Hepatocyte (in vitro differentiated cells): ENCODE results near the gene NPC2. TPM values are rescaled to one million over a fixed set of nuclear protein-coding genes. Genes with fewer than 3 reads are reported as not detected.

Experiments
- DNase-seq: peaks from one replicate; pipeline ENCODE4 v3.0.0-alpha.2; 2016; ENCODE audit warnings: low spot score
- H2AFZ ChIP-seq: fragments of 200-600 bp; sonication (generic); 2 replicates; pipeline ENCODE4 v1.6.0; 2016; ENCODE audit warnings: antibody characterized with exemption, mild to moderate bottlenecking
- H3K27ac ChIP-seq: fragments of 200-600 bp; sonication (generic); 2 replicates; pipeline ENCODE4 v1.5.1; 2016; ENCODE audit warnings: mild to moderate bottlenecking
- H3K27me3 ChIP-seq: fragments of 200-600 bp; sonication (generic); 2 replicates; pipeline ENCODE4 v1.6.1; 2016
- H3K36me3 ChIP-seq: fragments of 200-600 bp; sonication (generic); replicated peaks from 2 replicates; pipeline ENCODE4 v1.5.1; 2016; ENCODE audit warnings: low read depth; ENCODE audit not compliant: insufficient read depth
- H3K4me1 ChIP-seq: fragments of 200-600 bp; sonication (generic); 2 replicates; pipeline ENCODE4 v1.5.1; 2016; ENCODE audit warnings: mild to moderate bottlenecking, moderate library complexity; ENCODE audit not compliant: insufficient read depth
- H3K4me2 ChIP-seq: fragments of 200-600 bp; sonication (generic); 2 replicates; pipeline ENCODE4 v1.6.0; 2016
- H3K4me3 ChIP-seq: fragments of 200-600 bp; sonication (generic); 2 replicates; pipeline ENCODE4 v1.5.1; 2016; ENCODE audit warnings: mild to moderate bottlenecking
- H3K79me2 ChIP-seq: fragments of 200-600 bp; sonication (generic); 2 replicates; pipeline ENCODE4 v1.6.0; 2017; ENCODE audit warnings: mild to moderate bottlenecking
- H3K9me2 ChIP-seq: fragments of 200-600 bp; sonication (generic); replicated peaks from 2 replicates; pipeline ENCODE4 v1.6.0; 2017; ENCODE audit warnings: mild to moderate bottlenecking; ENCODE audit not compliant: insufficient read depth
- H3K9me3 ChIP-seq: fragments of 200-600 bp; sonication (generic); 2 replicates; pipeline ENCODE4 v1.5.1; 2016; ENCODE audit warnings: low read depth, mild to moderate bottlenecking
- H4K20me1 ChIP-seq: fragments of 200-600 bp; sonication (generic); 2 replicates; pipeline ENCODE4 v1.6.0; 2016; ENCODE audit warnings: mild to moderate bottlenecking; ENCODE audit not compliant: insufficient read depth, poor library complexity, severe bottlenecking
- EZH2 ChIP-seq: fragments of 200-600 bp; sonication (generic); IDR thresholded peaks from 2 replicates; pipeline ENCODE4 v1.6.1; 2016; ENCODE audit warnings: antibody characterized with exemption, mild to moderate bottlenecking, borderline replicate concordance
- EZH2phosphoT487 ChIP-seq: fragments of 200-600 bp; sonication (generic); IDR thresholded peaks from one replicate; pipeline ENCODE4 v1.6.1; 2018; ENCODE audit warnings: antibody characterized with exemption, mild to moderate bottlenecking, low read depth, moderate library complexity; ENCODE audit not compliant: unreplicated experiment, severe bottlenecking
- WGBS: methylation state at CpG from one replicate; pipeline ENCODE4 v1.1.6; 2016; ENCODE audit warnings: low lambda C conversion rate; ENCODE audit errors: missing lambda C conversion rate; 5-methylcytosine and 5-hydroxymethylcytosine counted together
- polyA plus RNA-seq: library from polyadenylated mRNA; unstranded; fragments of >200 nt; fragmentation: Nextera tagmentation; extraction: Ambion mirVana; gene quantifications from 2 replicates; pipeline ENCODE4 v1.2.1, GENCODE V29; 2016
- total RNA-seq: library from RNA; depleted of rRNA; stranded (reverse); fragments of >200 nt; gene quantifications from 2 replicates; pipeline ENCODE4 v1.2.3, GENCODE V29; 2014
- TF ChIP-seq, protein P1 (sequence below): fragments of 200-600 bp; sonication (generic); IDR thresholded peaks from 2 replicates; pipeline ENCODE4 v1.5.1; 2016; ENCODE audit warnings: antibody characterized with exemption, mild to moderate bottlenecking; ENCODE audit not compliant: poor library complexity

NPC2 gene
- total and polyA plus RNA-seq, 2 experiments from 2014 or later, result 602 to 1,339 TPM

DNA sequence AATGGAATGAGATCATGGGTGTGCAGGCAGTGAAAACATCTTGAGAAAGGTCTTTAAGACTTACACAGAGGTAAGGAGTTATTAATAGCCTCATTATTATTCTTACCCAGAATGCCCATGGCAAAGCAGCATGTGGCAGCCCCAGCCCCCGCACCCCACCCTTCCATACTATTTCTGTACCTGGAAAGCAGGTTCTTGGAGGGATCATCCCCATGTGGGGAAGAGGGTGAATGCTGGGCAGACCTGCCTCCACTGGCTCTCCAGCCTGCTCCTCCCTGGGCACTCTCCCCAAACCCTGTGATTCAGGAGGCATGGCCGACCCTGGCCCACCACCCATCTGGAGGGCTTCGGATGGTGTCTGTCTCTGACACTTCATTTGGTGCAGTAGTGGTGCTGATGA, 28.3 kb downstream of the NPC2 start:
- no peak for DNase-seq

DNA sequence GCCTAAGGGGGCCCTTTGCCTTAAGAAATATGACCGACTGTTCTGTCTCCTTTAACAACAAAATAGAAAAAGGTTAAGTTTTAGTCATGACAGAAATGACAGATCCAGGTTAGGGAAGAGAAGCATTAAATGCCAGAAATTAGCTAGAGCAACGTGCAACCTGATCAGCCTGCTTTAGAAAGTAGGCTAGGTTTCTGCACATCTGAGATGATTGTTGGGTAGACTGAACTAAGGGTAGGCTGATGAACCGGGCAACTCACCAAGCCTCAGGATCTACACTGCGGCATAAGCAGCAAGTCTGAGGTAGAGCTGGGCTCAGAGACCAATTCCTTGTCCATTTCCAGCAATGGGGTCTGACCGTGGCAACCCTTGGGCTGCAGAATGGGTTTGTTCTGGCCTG, 29.4 kb downstream of the NPC2 start:
- Histone ChIP-seq H3K79me2 (no peaks in the 10 kb centered on the region), H4K20me1 (no peaks in the 10 kb centered on the region), H3K4me3 (no peak overlapping the region), H3K27me3 (no peaks in the 10 kb centered on the region), H3K36me3 (no peaks in the 10 kb centered on the region), H3K9me3 (no peaks in the 10 kb centered on the region), H3K4me1 (no peaks in the 10 kb centered on the region), H3K27ac (no peak overlapping the region), H3K9me2 (no peaks in the 10 kb centered on the region), H2AFZ (no peak overlapping the region), H3K4me2 (no peak overlapping the region)
- TF ChIP-seq, protein P1, sequence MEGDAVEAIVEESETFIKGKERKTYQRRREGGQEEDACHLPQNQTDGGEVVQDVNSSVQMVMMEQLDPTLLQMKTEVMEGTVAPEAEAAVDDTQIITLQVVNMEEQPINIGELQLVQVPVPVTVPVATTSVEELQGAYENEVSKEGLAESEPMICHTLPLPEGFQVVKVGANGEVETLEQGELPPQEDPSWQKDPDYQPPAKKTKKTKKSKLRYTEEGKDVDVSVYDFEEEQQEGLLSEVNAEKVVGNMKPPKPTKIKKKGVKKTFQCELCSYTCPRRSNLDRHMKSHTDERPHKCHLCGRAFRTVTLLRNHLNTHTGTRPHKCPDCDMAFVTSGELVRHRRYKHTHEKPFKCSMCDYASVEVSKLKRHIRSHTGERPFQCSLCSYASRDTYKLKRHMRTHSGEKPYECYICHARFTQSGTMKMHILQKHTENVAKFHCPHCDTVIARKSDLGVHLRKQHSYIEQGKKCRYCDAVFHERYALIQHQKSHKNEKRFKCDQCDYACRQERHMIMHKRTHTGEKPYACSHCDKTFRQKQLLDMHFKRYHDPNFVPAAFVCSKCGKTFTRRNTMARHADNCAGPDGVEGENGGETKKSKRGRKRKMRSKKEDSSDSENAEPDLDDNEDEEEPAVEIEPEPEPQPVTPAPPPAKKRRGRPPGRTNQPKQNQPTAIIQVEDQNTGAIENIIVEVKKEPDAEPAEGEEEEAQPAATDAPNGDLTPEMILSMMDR, result no peak
- TF ChIP-seq EZH2 (no peak), EZH2phosphoT487 (no peak)
- 95% methylated on average over 5 of the region's 5 CpGs for WGBS
- DNase-seq, result no peak

More for the DNA sequence above, 28.3 kb downstream of the NPC2 start:
- Histone ChIP-seq H3K27me3 (no peaks in the 10 kb centered on the region), H3K4me3 (no peak overlapping the region), H3K36me3 (no peaks in the 10 kb centered on the region), H4K20me1 (no peaks in the 10 kb centered on the region), H3K4me2 (no peak overlapping the region), H3K79me2 (no peaks in the 10 kb centered on the region), H3K27ac (no peak overlapping the region), H3K4me1 (no peaks in the 10 kb centered on the region), H3K9me2 (no peaks in the 10 kb centered on the region), H3K9me3 (no peaks in the 10 kb centered on the region), H2AFZ (no peak overlapping the region)
- TF ChIP-seq EZH2phosphoT487 (no peak), EZH2 (no peak)
- TF ChIP-seq, protein P1, result no peak
- 85% methylated on average over 3 of the region's 3 CpGs for WGBS

- DNase-seq, result no peak
- no peak for TF ChIP-seq EZH2phosphoT487
- TF ChIP-seq EZH2, result no peak
- TF ChIP-seq, protein P1, result no peak
- no peaks in the 10 kb centered on the region for H3K9me2 ChIP-seq
- no peaks in the 10 kb centered on the region for H4K20me1 ChIP-seq
- WGBS, result 94% methylated on average over 3 of the region's 3 CpGs
- H3K27ac ChIP-seq, result no peak overlapping the region
- H3K27me3 ChIP-seq, result no peaks in the 10 kb centered on the region
- H3K4me3 ChIP-seq, result no peak overlapping the region
- no peaks in the 10 kb centered on the region for H3K79me2 ChIP-seq
- H2AFZ ChIP-seq, result no peak overlapping the region
- H3K9me3 ChIP-seq, result no peaks in the 10 kb centered on the region
- H3K4me2 ChIP-seq, result no peak overlapping the region
- no peaks in the 10 kb centered on the region for H3K4me1 ChIP-seq
- no peaks in the 10 kb centered on the region for H3K36me3 ChIP-seq
These were observed 30.1 kb downstream of the NPC2 start for GRCh38 chr14:74462993-74463392.

- WGBS, result 91% methylated on average over 6 of the region's 6 CpGs
These were observed 33.1 kb downstream of the NPC2 start for GRCh38 chr14:74459976-74460375.

More at GRCh38 chr14:74459976-74460375, 33.1 kb downstream of the NPC2 start:
- no peaks in the 10 kb centered on the region for H3K9me3 ChIP-seq
- no peak overlapping the region for H3K27ac ChIP-seq
- no peaks in the 10 kb centered on the region for H3K4me1 ChIP-seq
- no peaks in the 10 kb centered on the region for H3K79me2 ChIP-seq
- no peak overlapping the region for H3K4me3 ChIP-seq
- H3K4me2 ChIP-seq, result no peak overlapping the region
- DNase-seq, result no peak
- no peaks in the 10 kb centered on the region for H3K36me3 ChIP-seq
- H3K9me2 ChIP-seq, result no peaks in the 10 kb centered on the region
- TF ChIP-seq EZH2 (no peak), EZH2phosphoT487 (no peak)
- TF ChIP-seq, protein P1, result no peak
- H3K27me3 ChIP-seq, result no peaks in the 10 kb centered on the region
- no peak overlapping the region for H2AFZ ChIP-seq
- H4K20me1 ChIP-seq, result no peaks in the 10 kb centered on the region
